Endothelial cell of umbilical vein (primary cell): ENCODE measurements around the gene SULT4A1.

ENCODE experiments used
- EZH2 ChIP-seq: IDR thresholded peaks from 2 replicates; pipeline ENCODE4 v1.6.1; 2012; ENCODE audit warnings: borderline replicate concordance, low read depth, mild to moderate bottlenecking, moderate library complexity, low read length, inconsistent platforms; ENCODE audit not compliant: severe bottlenecking
- POLR2A ChIP-seq: IDR thresholded peaks from 2 replicates; pipeline ENCODE4 v1.6.1; 2012; ENCODE audit warnings: low read depth, mild to moderate bottlenecking, control low read depth, low read length
- POLR2AphosphoS5 ChIP-seq: IDR thresholded peaks from 2 replicates; pipeline ENCODE4 v1.6.1; 2012; ENCODE audit warnings: low read depth, mild to moderate bottlenecking, control low read depth, low read length, moderate library complexity; ENCODE audit not compliant: insufficient read depth
- TF ChIP-seq, protein P1 (sequence below), 2 donors: IDR thresholded peaks; 1 replicate in 1 of 2; 2 replicates in 1 of 2; pipeline ENCODE4 v1.5.1; 2011; ENCODE audit warnings: low read length in 2 of 2, mild to moderate bottlenecking in 2 of 2, moderate library complexity in 2 of 2, control low read depth in 1 of 2, inconsistent platforms in 1 of 2, low read depth in 1 of 2; ENCODE audit not compliant: insufficient read depth in 1 of 2; ENCODE audit errors: extremely low read depth in 1 of 2
- TF ChIP-seq, protein P2 (sequence below): IDR thresholded peaks from 2 replicates; pipeline ENCODE4 v1.6.1; 2011; ENCODE audit not compliant: insufficient read depth, insufficient read length

DNA sequence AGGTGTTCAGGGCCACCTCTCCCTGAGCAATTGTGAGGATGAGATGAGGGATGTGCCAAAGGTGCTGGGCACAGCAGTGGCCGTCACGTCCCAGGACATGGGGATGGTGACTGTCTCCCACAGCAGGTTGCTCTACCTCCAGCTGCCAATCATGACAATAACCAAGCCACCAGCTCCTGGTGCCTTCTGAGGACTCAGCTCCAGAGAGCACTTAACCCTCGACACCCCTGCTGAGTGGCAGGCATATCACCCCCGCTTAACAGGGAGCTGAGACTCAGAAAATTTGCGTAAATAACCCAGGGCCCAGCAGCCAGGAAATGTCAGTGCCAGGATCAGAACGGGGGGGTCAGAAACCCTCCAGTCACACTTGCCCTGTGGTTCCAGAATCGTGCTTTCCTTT is 37.9 kb upstream of the SULT4A1 start:
- TF ChIP-seq, protein P1, sequence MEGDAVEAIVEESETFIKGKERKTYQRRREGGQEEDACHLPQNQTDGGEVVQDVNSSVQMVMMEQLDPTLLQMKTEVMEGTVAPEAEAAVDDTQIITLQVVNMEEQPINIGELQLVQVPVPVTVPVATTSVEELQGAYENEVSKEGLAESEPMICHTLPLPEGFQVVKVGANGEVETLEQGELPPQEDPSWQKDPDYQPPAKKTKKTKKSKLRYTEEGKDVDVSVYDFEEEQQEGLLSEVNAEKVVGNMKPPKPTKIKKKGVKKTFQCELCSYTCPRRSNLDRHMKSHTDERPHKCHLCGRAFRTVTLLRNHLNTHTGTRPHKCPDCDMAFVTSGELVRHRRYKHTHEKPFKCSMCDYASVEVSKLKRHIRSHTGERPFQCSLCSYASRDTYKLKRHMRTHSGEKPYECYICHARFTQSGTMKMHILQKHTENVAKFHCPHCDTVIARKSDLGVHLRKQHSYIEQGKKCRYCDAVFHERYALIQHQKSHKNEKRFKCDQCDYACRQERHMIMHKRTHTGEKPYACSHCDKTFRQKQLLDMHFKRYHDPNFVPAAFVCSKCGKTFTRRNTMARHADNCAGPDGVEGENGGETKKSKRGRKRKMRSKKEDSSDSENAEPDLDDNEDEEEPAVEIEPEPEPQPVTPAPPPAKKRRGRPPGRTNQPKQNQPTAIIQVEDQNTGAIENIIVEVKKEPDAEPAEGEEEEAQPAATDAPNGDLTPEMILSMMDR (IDR thresholded peaks at IDR 0.05; ENCODE audit: extremely low read depth in 1 of 2, insufficient read depth in 1 of 2, low read depth in 1 of 2, low read length in 2 of 2), result no peak
- TF ChIP-seq EZH2 (no peak), POLR2AphosphoS5 (no peak), POLR2A (no peak)
- TF ChIP-seq, protein P2, sequence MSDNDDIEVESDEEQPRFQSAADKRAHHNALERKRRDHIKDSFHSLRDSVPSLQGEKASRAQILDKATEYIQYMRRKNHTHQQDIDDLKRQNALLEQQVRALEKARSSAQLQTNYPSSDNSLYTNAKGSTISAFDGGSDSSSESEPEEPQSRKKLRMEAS, result no peak
